A673 (cell line): ENCODE measurements around the gene ZNF778. TPM values are rescaled to one million over a fixed set of nuclear protein-coding genes. Genes with fewer than 3 reads are reported as not detected.

Experiments used
- BruUV-seq: library from RNA; stranded (reverse); fragments of 400-500 nt; replicated peaks from 2 replicates; lab custom pipeline; 2021; lab: Mats Ljungman, UMichigan
- CTCF ChIA-PET: fragments of 300-600 bp; sonication (Branson Sonifier 250); formaldehyde crosslinking; loops from one replicate; lab custom pipeline; 2022; ENCODE audit warnings: antibody characterized with exemption; lab: Charles Lee
- POLR2A ChIA-PET: fragments of 300-600 bp; sonication (Branson Sonifier 250); formaldehyde crosslinking; loops from one replicate; lab custom pipeline; 2022; ENCODE audit warnings: antibody characterized with exemption; ENCODE audit not compliant: low non-redundant PET; lab: Charles Lee
- DNase-seq: peaks from one replicate; pipeline ENCODE4 v3.0.0-alpha.2; 2015; ENCODE audit warnings: low spot score
- H3K27ac ChIP-seq: fragments of 200-600 bp; sonication (generic); 2 replicates; pipeline ENCODE4 v1.5.1; 2016; ENCODE audit warnings: mixed run types, low read depth, mild to moderate bottlenecking, mixed read lengths, antibody characterized with exemption, low read length; ENCODE audit not compliant: poor library complexity, severe bottlenecking
- H3K27me3 ChIP-seq: fragments of 200-600 bp; sonication (generic); replicated peaks from 2 replicates; pipeline ENCODE4 v1.6.1; 2017; ENCODE audit warnings: mixed run types, low read depth, mild to moderate bottlenecking, mixed read lengths, antibody characterized with exemption, low read length; ENCODE audit not compliant: insufficient read depth, poor library complexity
- H3K36me3 ChIP-seq: fragments of 200-600 bp; sonication (generic); 2 replicates; pipeline ENCODE4 v1.6.1; 2016; ENCODE audit warnings: mixed run types, mild to moderate bottlenecking, mixed read lengths, antibody characterized with exemption, low read length; ENCODE audit not compliant: insufficient read depth, poor library complexity, severe bottlenecking
- H3K4me1 ChIP-seq: fragments of 200-600 bp; sonication (generic); 2 replicates; pipeline ENCODE4 v1.6.1; 2017; ENCODE audit warnings: mixed run types, mild to moderate bottlenecking, mixed read lengths, antibody characterized with exemption, low read length; ENCODE audit not compliant: insufficient read depth, poor library complexity, severe bottlenecking
- H3K4me3 ChIP-seq: fragments of 200-600 bp; sonication (generic); 2 replicates; pipeline ENCODE4 v1.5.1; 2016; ENCODE audit warnings: low read depth, mixed run types, mild to moderate bottlenecking, mixed read lengths, low read length; ENCODE audit not compliant: poor library complexity, severe bottlenecking
- H3K9me3 ChIP-seq: fragments of 200-600 bp; sonication (generic); 2 replicates; pipeline ENCODE4 v1.6.1; 2016; ENCODE audit warnings: mixed run types, low read depth, mild to moderate bottlenecking, mixed read lengths, antibody characterized with exemption, low read length; ENCODE audit not compliant: poor library complexity, severe bottlenecking
- EZH2 ChIP-seq: fragments of 200-600 bp; sonication (generic); IDR thresholded peaks from 2 replicates; pipeline ENCODE4 v1.6.1; 2017; ENCODE audit warnings: borderline replicate concordance, low read depth, mild to moderate bottlenecking, mixed read lengths, antibody characterized with exemption, low read length; ENCODE audit not compliant: poor library complexity, severe bottlenecking
- intact Hi-C: fragments of 100-400 bp; cut with micrococcal nuclease; formaldehyde crosslinking; loops from one replicate; pipeline ENCODE4 v1.10.0; 2022; ENCODE audit not compliant: unreplicated experiment
- total RNA-seq: library from RNA; stranded (reverse); gene quantifications from 2 replicates; pipeline ENCODE4 v1.2.3, GENCODE V29; 2021
- TF ChIP-seq, protein P1 (sequence below): fragments of 300-800, 200-600 bp; sonication (generic); conservative IDR thresholded peaks from 2 replicates; pipeline ENCODE4 v1.5.1; 2017; ENCODE audit warnings: low read depth, mild to moderate bottlenecking, antibody characterized with exemption, low read length, moderate library complexity, mixed read lengths

Gene ZNF778
- total RNA-seq, 1 experiment from 2014 or later: 14.0 TPM

DNA sequence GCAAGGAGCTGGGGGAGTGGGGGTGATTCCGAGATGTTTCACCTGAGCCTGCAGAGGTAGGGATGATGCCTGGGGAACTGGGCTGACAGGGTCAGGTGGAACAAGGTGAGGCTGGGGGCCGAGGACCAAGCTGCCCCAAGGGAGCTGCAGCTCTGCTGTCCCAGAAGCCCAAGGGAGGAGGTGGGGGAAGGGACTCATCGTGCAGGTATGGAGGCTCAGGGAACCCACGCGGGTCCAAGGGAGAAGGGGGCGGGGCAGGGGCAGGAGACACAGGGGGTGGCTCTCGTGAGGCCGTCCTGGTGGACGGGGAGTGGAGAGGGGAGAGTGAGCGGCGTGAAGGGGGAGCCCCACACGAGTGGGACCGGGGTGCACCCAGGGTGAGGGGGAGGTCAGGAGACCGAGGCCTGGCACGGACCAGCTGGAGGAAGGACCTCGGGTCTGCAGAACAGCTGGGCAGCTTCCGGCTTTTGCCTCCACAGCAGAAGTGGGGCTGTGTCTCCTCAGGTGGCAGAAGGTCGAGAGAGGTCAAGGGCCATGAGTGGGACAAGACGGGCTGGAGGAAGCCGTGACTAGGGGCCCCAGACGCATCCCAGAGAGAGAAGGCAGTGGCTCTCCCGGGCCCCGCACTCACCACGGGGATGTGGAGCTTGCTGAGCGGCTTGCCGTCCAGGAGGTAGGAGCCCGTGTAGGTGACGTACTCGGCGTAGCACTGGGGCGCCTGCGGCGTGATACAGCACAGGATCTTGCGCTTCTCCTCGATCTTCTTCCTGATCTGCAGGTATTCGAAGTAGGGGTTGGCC, 61.1 kb downstream of the ZNF778 start:
- no peak for DNase-seq
- intact Hi-C loops: no loop called here
- no peak overlapping the region for H3K4me3 ChIP-seq
- H3K27me3 ChIP-seq: no peaks in the 10 kb centered on the region
- ChIA-PET POLR2A (no interaction called here), CTCF (no interaction called here)
- BruUV-seq: no TSS peak
- no peaks in the 10 kb centered on the region for H3K4me1 ChIP-seq
- no peaks in the 10 kb centered on the region for H3K9me3 ChIP-seq
- TF ChIP-seq, protein P1, sequence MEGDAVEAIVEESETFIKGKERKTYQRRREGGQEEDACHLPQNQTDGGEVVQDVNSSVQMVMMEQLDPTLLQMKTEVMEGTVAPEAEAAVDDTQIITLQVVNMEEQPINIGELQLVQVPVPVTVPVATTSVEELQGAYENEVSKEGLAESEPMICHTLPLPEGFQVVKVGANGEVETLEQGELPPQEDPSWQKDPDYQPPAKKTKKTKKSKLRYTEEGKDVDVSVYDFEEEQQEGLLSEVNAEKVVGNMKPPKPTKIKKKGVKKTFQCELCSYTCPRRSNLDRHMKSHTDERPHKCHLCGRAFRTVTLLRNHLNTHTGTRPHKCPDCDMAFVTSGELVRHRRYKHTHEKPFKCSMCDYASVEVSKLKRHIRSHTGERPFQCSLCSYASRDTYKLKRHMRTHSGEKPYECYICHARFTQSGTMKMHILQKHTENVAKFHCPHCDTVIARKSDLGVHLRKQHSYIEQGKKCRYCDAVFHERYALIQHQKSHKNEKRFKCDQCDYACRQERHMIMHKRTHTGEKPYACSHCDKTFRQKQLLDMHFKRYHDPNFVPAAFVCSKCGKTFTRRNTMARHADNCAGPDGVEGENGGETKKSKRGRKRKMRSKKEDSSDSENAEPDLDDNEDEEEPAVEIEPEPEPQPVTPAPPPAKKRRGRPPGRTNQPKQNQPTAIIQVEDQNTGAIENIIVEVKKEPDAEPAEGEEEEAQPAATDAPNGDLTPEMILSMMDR: no peak
- TF ChIP-seq EZH2: no peak
- peaks cover 66% of the 10 kb centered on the region for H3K36me3 ChIP-seq
- H3K27ac ChIP-seq: no peak overlapping the region

DNA sequence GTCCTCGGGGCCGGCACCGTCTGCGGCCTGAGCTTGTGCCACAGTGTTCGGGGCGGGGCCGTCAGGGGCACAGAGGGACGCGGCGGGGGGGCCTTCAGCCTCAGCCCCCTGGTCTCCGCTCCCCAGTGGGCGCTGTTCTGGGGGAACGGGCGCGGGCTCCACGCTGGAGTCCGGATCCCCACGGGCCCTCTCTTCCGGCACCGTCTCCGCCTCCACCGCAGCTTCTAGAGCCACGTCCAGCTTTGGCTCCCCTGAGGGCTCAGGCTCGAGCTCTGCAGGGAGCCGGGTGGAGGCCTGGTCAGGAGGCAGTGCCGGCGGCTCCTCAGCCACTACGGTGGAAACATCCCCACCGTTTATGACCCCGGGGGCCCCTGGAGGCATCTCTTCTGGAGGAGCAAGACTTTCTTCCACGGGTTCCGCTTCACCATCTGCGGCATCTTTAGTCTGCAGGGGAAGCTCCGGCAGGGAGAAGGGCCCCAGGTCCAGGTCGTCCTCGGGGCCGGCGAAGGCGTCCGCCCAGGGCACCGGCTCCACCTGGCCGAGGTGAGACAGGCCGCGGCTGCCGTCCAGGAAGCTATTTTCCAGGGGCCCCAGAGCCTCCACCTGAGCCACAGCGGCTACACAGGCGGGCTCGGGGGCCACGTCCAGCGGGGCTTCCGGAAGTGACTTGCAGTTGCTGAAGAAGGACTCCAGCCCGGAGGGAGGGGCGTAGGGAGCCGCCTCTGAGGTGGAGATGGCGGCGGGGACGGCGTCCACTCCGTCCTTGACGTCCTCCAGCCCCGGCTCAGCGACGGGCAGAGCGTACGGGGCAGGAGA, 62.4 kb downstream of the ZNF778 start:
- Histone ChIP-seq H3K27ac (no peak overlapping the region), H3K4me1 (no peaks in the 10 kb centered on the region), H3K4me3 (no peak overlapping the region), H3K27me3 (no peaks in the 10 kb centered on the region), H3K36me3 (peaks cover 78% of the 10 kb centered on the region), H3K9me3 (no peaks in the 10 kb centered on the region)
- intact Hi-C loops: no loop called here
- TF ChIP-seq EZH2: no peak
- TF ChIP-seq, protein P1: no peak
- CTCF ChIA-PET: no interaction called here
- BruUV-seq: no TSS peak
- POLR2A ChIA-PET: no interaction called here
- no peak for DNase-seq

DNA sequence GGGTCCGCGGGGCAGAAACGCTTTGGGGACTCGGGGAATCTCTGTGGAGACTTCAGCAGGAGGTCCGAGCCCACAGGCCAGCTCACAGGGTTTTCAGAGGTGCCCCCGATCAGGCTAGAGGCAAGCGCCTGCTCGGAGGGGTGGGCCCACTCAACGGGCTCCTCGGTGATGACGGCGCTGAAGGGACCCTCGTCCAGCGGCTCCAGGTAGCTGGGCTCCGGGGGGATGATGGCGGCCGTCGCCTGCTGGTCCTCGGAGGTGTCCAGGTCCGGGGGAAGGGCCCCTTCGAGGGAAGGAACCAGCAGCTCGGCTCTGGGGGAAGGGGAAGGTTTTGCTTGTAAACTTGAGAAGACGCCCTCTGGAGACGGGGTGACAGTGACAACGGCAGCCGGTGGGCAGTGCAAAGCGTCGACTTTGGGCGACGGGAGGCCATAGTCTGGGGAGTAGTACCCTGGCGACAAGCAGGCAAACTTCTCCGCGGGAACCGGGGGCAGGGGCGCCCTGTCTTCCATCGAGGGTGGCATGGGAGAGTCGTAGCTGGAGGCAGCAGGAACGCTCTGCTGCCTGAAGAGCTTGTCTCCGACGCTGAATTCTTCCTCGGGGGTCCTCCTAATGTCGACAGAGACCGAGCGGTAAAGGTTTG, 63.2 kb downstream of the ZNF778 start:
- no peak for TF ChIP-seq EZH2
- TF ChIP-seq, protein P1: no peak
- intact Hi-C loops: no loop called here
- no peak overlapping the region for H3K4me3 ChIP-seq
- H3K36me3 ChIP-seq: peaks cover 79% of the 10 kb centered on the region
- CTCF ChIA-PET: no interaction called here
- no peaks in the 10 kb centered on the region for H3K9me3 ChIP-seq
- H3K4me1 ChIP-seq: no peaks in the 10 kb centered on the region
- POLR2A ChIA-PET: no interaction called here
- DNase-seq: no peak
- no peak overlapping the region for H3K27ac ChIP-seq
- BruUV-seq: no TSS peak
- no peaks in the 10 kb centered on the region for H3K27me3 ChIP-seq
